Mucosa of descending colon (tissue), 3 donors: ENCODE results near the gene RASGRF2. TPM values are rescaled to one million over a fixed set of nuclear protein-coding genes. Genes with fewer than 3 reads are reported as not detected.

Experiments
- ATAC-seq: fragments of 200-7000 bp; cut with Tn5 transposase; one replicate; pipeline ENCODE4 v1.9.1; 2020; ENCODE audit warnings: mild to moderate bottlenecking, moderate library complexity
- DNase-seq, 3 donors: peaks; one replicate each; pipeline ENCODE4 v3.0.0-alpha.2; 2020
- H3K36me3 ChIP-seq: fragments of 200-600 bp; one replicate; pipeline ENCODE4 v1.8.0; 2021; ENCODE audit warnings: low read depth, mild to moderate bottlenecking
- H3K4me1 ChIP-seq: fragments of 200-600 bp; one replicate; pipeline ENCODE4 v1.8.0; 2021; ENCODE audit warnings: low read depth, mild to moderate bottlenecking
- H3K4me3 ChIP-seq: fragments of 200-600 bp; one replicate; pipeline ENCODE4 v1.8.0; 2021; ENCODE audit warnings: mild to moderate bottlenecking
- H3K9me3 ChIP-seq: fragments of 200-600 bp; one replicate; pipeline ENCODE4 v1.8.0; 2021; ENCODE audit warnings: mild to moderate bottlenecking
- intact Hi-C, 2 donors: fragments of 100-400 bp; cut with DNase I in 1 of 2; cut with micrococcal nuclease in 1 of 2; formaldehyde crosslinking; loops; one replicate each; pipeline versions ENCODE4 v1.11.0 to v1.11.1; 2022; cut with DNase I, micrococcal nuclease
- total RNA-seq, 3 donors: library from RNA; stranded (reverse); fragmentation: NEBNext Ultra II Directional in 2 of 3; extraction: Animal tissue kit (Norgen Biotek cat#: 25700) in 2 of 3; gene quantifications; one replicate each; pipeline versions ENCODE4 v1.2.1 to v1.2.4, GENCODE V29; 2021 to 2023
- TF ChIP-seq, protein P1 (sequence below): fragments of 200-600 bp; IDR thresholded peaks from one replicate; pipeline ENCODE4 v1.8.0; 2022; ENCODE audit warnings: antibody characterized with exemption, mild to moderate bottlenecking
- donor health status: DM: no; HTN: no; CAD: no; lungs with moderate emphysema.
- donor health status: DM: no; HTN: no; CAD: no.
- donor health status: DM: no; HTN: yes; CAD: no.

RASGRF2 gene
- total RNA-seq, 3 donors from 2014 or later: 2.0 to 8.0 (median 2.9) TPM

- H3K9me3 ChIP-seq: no peaks in the 10 kb centered on the region
- H3K4me3 ChIP-seq: no peak overlapping the region
- DNase-seq (no peak), ATAC-seq (no peak)
- intact Hi-C loops: no loop called here
- TF ChIP-seq, protein P1, sequence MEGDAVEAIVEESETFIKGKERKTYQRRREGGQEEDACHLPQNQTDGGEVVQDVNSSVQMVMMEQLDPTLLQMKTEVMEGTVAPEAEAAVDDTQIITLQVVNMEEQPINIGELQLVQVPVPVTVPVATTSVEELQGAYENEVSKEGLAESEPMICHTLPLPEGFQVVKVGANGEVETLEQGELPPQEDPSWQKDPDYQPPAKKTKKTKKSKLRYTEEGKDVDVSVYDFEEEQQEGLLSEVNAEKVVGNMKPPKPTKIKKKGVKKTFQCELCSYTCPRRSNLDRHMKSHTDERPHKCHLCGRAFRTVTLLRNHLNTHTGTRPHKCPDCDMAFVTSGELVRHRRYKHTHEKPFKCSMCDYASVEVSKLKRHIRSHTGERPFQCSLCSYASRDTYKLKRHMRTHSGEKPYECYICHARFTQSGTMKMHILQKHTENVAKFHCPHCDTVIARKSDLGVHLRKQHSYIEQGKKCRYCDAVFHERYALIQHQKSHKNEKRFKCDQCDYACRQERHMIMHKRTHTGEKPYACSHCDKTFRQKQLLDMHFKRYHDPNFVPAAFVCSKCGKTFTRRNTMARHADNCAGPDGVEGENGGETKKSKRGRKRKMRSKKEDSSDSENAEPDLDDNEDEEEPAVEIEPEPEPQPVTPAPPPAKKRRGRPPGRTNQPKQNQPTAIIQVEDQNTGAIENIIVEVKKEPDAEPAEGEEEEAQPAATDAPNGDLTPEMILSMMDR: no peak
- no peaks in the 10 kb centered on the region for H3K36me3 ChIP-seq
- no peaks in the 10 kb centered on the region for H3K4me1 ChIP-seq
Observed at GRCh38 chr5:80975065-80975464, 14.9 kb downstream of the RASGRF2 start.

DNA sequence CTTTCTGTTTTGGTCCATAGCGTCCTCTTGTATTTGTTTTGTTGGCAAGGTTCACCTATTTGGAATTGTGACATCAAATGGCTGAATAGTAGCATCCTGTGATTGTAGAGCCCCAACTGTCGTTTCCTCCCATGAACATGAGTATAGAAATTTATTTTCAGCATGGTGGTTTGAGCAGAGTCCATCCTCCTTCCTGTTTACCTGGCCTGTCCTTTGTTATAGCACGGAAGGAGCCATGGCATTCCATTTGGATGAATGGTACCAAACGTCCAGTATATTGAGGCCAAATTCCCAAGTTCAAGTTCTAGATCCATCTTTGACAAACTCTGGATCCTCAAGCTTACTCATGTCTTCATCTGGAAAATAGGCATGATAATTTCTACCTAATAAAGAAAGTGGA lies 16.8 kb downstream of the RASGRF2 start:
- no peak overlapping the region for H3K4me3 ChIP-seq
- intact Hi-C loops: no loop called here
- DNase-seq: no peak
- H3K4me1 ChIP-seq: no peaks in the 10 kb centered on the region
- H3K9me3 ChIP-seq: no peaks in the 10 kb centered on the region
- TF ChIP-seq, protein P1: no peak
- H3K36me3 ChIP-seq: no peaks in the 10 kb centered on the region
- no peak for ATAC-seq

DNA sequence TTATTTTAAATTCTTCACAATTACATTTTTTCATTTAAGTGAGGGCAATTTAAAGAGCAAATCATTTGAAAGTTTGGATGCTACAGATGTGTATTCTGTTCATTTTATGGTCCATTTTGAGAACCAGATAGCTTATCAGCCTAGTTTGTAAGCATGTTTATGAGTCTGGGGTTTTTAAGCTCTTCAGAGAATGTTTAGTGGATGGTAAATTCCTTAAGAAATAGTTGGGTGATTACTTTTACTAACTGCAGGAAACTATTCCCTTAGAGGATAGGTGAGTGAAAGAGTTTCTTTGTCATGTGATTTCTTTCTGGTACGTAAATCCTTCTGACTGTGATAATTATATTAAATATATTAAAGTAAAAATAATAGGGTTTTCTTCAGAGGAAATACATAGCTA lies 17.6 kb downstream of the RASGRF2 start:
- no peaks in the 10 kb centered on the region for H3K36me3 ChIP-seq
- no peak overlapping the region for H3K4me3 ChIP-seq
- no peak for ATAC-seq
- intact Hi-C loops: no loop called here
- no peaks in the 10 kb centered on the region for H3K9me3 ChIP-seq
- TF ChIP-seq, protein P1: no peak
- no peaks in the 10 kb centered on the region for H3K4me1 ChIP-seq
- DNase-seq: no peak

DNA sequence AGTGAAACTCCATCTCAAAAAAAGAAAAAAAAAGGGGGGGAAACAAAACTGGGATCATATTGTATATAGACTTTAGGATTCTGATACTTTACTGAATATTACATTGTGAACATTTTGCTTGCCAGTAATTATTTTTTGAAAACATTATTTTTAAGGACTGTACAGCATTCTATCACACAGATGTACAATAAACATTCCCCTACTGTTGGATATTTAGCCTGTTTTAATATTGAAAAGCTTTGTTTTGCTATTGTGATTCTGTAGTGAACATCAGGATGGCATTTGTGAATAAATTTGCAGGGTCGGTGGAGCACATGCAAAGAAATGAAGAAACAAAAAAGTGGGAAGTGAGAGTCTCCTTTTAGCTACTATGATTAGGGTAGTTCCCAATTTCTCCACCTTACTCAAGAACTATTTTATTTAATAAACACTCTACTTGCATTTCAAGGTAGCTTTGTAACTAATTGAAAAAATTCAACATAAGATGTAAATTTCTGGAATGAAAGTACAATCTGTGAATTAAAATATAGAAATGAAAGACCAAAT lies 18.7 kb downstream of the RASGRF2 start:
- no peaks in the 10 kb centered on the region for H3K36me3 ChIP-seq
- DNase-seq (no peak), ATAC-seq (no peak)
- TF ChIP-seq, protein P1: no peak
- no peak overlapping the region for H3K4me3 ChIP-seq
- intact Hi-C loops: no loop called here
- no peaks in the 10 kb centered on the region for H3K4me1 ChIP-seq
- no peaks in the 10 kb centered on the region for H3K9me3 ChIP-seq

DNA sequence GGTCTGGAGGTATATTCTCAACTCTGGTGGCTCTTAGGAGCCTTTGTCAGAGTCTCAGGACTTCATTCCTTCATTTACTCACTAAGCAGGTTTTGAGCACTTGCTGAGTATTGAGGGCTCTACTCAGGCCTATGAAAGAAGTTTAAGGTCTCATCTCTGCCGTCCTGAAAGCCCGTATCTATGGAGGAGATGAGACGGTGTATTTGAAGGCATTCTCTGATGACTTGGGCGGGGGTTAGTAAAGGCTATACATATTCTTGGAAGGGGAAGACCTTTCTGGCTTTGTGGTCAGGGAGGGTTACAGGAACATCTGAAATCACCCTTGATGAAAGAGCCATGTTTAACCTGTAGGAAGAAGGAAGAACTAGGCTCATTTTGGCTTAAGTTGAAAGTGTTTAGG lies 21.9 kb downstream of the RASGRF2 start:
- Histone ChIP-seq H3K4me1 (no peaks in the 10 kb centered on the region), H3K4me3 (no peak overlapping the region), H3K9me3 (no peaks in the 10 kb centered on the region), H3K36me3 (no peaks in the 10 kb centered on the region)
- ATAC-seq (no peak), DNase-seq (no peak)
- TF ChIP-seq, protein P1: no peak
- intact Hi-C loops: no loop called here
